HG03442 (cell line): ENCODE data around the gene CTRB1.
"Not testable (repeated sequence)": the region's sequence is repeated elsewhere in the genome, so short reads cannot be mapped to it uniquely, and the experiment has no call there.

Experiments used
- ATAC-seq: cut with Tn5 transposase; IDR thresholded peaks from one replicate; pipeline ENCODE4 v1.9.1; 2021; ENCODE audit warnings: mild to moderate bottlenecking, moderate library complexity; ENCODE audit not compliant: unreplicated experiment

Gene CTRB1

DNA sequence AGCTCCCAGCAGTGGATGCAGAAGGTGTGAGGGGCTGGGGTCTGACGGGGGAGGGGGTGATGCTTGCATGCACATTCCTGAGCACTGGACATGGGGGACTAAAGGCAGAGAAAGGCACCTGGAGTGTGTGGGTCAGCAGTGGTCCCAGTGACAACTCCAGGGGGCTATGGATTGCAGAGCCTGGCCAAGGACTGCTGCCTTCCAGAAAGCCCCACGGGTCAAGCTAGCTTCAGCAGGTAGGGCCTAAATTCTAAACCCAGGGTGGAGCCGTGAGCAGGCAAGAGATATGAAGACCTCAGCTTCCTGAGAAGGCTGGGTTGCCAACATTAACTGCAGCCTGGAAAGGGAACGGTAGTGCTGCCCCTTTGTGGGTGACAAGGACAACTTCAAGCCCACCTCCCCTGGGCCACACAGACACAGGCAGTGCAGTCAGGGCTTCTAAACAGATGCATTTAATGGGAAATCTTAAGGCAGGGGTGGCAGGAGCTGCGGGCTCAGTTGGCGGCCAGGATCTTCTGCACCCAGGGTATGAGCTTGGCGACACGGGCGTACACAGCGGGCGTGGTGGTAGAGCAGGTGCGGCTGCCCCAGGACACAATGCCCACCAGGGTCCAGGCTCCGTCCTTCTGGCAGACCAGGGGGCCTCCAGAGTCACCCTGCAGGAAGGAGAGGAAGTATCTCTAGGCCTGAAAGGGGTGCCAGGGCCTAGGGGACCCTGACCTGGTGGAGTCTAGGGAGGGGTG lies 14.9 kb upstream of the CTRB1 start:
- ATAC-seq, result no peak

GRCh38 chr16:75204410-75204758 lies 14.4 kb upstream of the CTRB1 start:
- no peak for ATAC-seq

DNA sequence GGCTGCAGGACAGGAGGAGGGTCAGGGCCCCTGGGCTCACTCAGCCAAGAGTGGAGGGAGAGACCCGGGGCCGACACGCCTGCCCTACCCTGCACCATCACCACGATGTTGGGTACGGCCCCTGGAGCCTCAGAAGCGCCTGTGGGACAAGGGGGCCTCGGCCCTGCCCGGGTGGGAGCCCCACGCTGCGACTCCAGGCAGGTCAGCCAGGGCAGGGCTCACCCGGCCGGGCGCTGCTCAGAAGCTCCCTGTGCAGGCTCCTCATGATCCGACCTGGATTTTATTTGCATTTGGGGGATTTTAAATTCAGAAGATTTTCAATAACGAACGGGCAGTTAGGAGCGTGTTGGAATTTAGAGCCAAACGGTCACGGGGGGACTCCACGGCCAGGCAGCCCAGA lies 13.9 kb upstream of the CTRB1 start:
- ATAC-seq, result not testable (repeated sequence)

- ATAC-seq, result not testable (repeated sequence)
These were observed 13.3 kb upstream of the CTRB1 start for GRCh38 chr16:75205438-75205837.

DNA sequence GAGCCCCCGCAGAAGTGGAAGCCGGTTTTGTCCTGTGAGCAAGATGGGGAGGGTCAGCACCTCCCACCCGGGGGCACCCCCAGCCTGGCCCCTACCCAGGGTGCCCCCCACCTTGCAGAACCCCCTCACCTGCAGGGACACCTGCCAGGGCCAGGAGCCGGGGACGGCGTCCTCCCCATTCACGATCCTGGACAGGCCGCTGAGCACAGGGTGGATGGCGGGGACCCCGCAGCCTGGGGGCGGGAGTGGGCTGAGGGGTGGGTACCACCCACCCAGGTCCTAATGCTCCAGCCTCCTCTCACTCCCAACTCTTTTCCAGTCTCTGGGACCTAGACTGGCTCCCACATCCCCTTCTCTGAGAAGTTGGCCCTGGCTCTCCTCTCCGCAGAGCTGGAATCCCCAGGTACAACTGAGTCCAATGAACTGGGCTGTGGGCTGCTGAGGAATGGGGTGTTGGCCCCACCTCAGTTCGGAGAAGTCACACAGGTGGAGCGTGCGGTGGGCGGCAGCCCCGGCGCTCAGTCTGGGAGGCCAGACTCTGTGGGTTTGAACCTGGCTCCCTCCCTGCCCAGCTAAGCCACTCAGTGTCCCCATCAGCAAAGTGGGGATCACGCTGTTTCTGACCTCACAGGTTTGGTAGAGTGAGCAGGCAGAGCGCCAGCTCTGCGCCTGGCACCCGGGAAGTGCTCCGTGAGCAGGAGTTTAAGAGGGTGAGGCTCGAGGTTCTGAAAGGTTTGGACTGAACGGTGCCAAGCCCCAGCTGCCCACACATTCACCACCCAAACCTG lies 12.6 kb upstream of the CTRB1 start:
- not testable (repeated sequence) for ATAC-seq

DNA sequence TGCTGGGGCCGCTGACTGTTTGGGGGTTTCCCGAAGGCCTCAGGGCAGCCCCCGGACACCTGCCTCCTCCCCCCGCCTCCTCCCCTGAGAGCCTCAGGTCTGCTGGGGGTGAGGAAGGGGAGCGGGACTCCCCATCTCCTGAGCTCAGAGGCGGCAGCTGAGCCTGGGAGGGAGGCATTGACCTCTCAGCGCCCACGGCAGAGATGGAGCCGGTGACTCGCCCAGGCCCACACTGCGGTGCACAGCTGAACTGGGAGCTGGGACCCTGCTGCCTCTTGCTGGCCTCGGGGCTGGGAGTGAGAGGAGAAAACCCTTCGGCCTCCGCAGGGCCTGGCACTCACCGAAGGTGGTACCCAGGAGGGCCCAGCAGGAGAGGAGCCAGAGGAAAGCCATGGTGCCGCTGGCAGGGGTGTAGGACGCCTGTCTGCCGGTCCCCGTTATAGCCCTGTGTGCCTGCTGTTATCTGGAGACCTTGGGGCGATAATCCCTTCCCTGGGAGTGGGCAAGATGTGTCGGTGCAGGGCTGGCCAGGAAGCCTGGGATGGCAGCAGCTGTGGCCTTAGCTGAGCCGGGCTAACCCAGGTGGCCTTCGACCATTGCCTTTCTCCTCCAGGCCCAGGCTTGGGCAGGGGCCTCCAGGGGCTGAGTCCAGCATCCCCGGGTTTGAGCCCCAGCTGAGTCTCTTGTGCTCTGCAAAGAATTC lies 11.9 kb upstream of the CTRB1 start, which contains the start of gene CTRB2:
CTRB2 (minus strand) TSS at position 413 of the 703 bp plus-strand sequence; CDS start at position 393, 20 bp downstream.
- ATAC-seq, result no peak

DNA sequence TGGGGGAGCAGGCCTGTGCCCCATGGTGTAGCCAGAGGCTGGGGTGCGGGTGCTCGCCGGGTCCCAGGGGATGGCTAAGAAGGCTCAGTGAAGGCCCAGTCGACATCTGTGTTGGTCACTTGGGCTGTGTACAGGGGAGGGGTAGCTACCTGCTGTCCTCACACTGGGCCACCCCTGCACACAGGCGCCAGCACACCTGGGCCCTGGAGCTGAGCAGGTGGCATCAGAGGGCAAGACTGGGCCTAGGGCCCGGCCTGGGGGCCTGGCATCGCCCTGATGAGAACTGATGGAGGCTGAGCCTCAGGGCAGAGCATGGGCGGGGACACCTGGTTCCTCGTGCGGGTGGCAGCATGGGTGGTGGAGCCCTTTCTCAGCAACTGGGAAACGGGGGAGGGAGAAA lies 11.0 kb upstream of the CTRB1 start:
- ATAC-seq, result no peak

DNA sequence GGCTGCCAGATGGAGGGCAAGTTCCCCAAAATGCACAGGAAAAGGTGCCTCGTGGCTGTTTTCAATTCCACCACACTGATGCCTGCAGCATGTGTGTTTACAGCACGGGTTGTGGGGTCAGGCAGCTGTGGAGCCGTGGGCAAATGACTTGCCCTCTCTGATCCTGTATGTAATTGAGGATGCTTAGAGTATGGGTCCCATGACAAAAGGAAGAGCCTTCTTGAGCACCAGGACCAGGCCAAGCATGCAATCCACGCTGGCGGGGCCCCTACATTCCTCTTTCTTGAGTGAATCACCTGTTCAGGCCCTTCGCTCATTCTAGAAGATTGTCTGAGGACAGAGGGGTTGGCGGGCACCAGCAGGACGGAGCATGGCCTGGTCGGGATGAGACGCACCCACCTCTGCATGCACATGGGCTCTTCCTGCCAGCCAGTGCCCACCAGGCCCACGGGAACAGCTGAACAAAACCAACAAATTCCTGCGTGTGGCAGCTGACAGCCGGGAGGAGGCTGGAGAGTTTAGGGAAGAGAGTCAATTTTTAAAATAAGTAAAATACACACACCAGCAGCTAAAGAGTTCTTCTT lies 10.5 kb upstream of the CTRB1 start:
- ATAC-seq, result no peak

GRCh38 chr16:75208861-75209505 lies 9.8 kb upstream of the CTRB1 start:
- no peak for ATAC-seq

GRCh38 chr16:75209514-75209913 lies 9.3 kb upstream of the CTRB1 start:
- not testable (repeated sequence) for ATAC-seq

DNA sequence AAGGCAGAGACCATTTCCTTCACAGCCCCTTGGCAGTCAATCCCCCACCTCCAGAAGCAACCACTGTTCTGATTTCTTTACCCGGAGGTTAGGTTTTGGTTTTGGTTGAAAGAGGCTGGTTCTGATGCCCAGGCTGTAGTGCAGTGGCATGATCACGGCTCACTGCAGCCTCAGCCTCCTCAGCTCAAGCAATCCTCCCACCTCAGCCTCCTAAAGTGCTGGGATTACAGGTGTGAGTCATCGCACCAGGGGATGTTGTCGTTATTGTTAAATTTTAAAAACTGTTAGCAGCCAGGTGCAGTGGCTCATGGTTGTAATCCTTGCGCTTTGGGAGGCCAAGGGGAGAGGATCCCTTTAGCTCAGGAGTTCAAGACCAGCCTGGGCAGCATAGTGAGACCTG lies 8.8 kb upstream of the CTRB1 start:
- ATAC-seq, result no peak

DNA sequence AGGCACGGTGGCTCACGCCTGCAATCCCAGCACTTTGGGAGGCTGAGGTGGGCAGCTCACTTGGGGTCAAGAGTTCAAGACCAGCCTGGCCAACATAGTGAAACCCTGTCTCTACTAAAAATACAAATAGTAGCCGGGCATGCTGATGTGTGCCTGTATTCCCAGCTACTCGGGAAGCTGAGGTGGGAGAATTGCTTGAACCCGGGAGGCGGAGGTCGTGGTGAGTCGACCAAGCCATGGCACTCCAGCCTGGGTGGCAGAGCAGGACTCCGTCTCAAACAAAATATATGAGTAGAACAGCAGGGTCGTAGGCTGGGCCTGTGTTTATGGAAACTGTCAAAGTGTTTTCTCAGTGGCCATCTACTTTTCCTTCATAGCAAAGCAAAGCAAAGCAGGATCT lies 7.5 kb upstream of the CTRB1 start:
- not testable (repeated sequence) for ATAC-seq

- ATAC-seq, result no peak
These were observed 2.7 kb upstream of the CTRB1 start for GRCh38 chr16:75216127-75216526.

- ATAC-seq, result no peak
These were observed 2.2 kb upstream of the CTRB1 start for GRCh38 chr16:75216576-75216975.

- no peak for ATAC-seq
These were observed 1.4 kb upstream of the CTRB1 start for GRCh38 chr16:75217389-75217851.

DNA sequence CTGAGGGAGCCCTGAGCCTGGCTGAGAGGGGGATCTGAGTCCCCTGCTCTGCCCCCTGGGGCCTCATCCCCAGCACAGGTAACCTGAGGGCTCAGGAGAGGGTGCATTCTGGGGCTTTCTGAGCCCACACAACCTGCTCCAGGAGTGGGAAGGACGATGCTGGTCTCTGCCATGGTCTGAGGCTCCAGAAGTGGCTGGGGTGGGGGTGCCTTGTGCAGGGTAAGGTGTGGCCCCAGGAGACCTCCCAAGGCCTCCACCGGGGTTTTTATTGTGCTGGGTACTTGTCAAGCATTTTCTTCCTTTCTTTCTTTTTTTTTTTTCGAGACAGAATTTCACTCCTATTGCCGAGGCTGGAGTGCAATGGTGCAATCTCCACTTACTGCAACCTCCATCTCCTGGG lies 300 bp downstream of the CTRB1 start:
- ATAC-seq, result no peak

GRCh38 chr16:75219838-75220237 lies 1.1 kb downstream of the CTRB1 start:
- ATAC-seq, result no peak

DNA sequence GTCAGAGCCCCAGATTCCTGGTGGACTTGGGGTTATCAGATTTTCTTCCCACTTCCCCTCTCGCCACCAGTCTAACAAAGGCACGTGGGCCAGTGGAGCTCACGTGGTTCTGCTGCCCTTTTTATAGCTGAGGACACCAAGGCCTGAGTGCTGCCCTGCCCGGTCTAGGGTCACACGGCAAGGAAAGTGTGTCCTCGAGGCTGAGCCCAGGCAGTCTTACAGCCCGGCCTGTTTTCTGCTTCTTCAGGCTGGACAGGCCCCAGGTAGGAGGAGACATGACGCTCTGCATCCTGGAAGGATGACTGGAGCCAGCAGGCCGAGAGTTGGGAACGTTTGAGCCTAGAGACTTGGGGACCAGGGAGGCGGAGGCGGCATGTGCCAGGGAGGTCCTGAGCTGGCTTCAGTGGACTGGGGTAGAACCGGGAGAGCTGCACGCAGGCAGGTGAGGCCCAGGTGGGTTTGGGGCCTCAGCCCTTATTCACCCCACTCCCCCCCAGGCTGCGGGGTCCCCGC lies 3.5 kb downstream of the CTRB1 start:
- no peak for ATAC-seq

GRCh38 chr16:75223129-75223528 lies 4.3 kb downstream of the CTRB1 start:
- ATAC-seq, result not testable (repeated sequence)

DNA sequence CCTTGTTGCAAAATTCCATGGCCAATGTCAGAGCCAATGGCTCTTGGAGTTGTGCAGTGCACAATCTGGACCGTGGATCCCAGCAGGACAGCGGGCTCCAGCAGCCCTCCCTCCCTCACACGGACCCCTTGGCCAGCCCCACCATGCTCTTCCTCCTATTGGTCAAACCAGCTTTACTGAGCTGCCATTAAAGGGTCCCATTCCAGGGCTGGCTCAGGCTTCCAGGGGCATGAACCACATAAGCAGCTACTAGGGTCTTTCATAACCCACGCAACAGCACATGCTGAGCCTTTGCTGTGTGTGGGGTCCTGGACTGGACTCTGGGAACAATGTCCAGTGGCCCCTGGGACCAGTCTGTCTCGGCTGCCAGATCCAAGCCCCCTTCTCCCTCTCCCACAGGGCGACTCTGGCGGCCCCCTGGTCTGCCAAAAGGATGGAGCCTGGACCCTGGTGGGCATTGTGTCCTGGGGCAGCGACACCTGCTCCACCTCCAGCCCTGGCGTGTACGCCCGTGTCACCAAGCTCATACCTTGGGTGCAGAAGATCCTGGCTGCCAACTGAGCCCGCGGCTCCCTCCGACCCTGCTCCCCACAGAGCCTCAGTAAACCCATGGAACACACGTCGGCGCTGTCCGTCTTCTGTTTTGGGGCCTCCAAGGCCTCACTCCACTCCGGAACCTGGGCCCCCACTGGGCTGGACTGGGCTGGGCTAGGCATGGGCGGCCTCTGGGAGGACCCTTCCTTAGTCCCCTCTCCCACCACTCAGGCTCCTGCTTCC lies 5.7 kb downstream of the CTRB1 start:
- no peak for ATAC-seq
